Testis (tissue), 2 donors: ENCODE measurements around the gene DTL.

Source experiments
- CTCF ChIP-seq, 3 experiments: fragments of 450-650 bp in 2 of 3; fragments of 200-600 bp in 1 of 3; sonication (generic) in 1 of 3; IDR thresholded peaks; one replicate each; pipeline ENCODE4 v1.5.1; 2016 to 2019; ENCODE audit warnings: antibody characterized with exemption in 3 of 3, mild to moderate bottlenecking in 2 of 3, moderate library complexity in 1 of 3
- POLR2A ChIP-seq: fragments of 450-650 bp; IDR thresholded peaks from one replicate; pipeline ENCODE4 v1.6.1; 2017; ENCODE audit warnings: antibody characterized with exemption, mild to moderate bottlenecking, moderate library complexity

GRCh38 chr1:212078826-212079225 is 43.3 kb downstream of the DTL start:
- no peak for TF ChIP-seq CTCF (IDR thresholded peaks at IDR 0.05)
- TF ChIP-seq POLR2A = no peak
